ENCODE measurements around the gene RNF125.

RNF125 gene

DNA sequence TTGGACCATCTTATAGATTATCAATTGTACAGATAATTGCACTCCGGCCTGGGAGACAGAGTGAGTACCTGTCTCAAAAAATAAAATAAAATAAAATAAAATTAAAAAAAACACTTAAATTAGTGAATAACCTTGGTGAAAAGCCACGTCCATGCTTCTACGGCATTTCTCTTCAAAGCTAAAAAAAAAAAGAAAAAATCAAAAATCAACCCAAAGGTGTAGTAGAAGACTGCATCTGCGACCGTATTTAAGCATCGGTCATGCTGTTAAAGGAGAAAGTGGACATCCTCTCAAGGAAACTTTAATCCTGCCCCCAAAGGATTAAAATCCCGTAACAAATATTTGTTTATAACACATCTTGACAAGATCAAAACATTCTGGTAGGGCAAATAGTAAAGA is 72.7 kb downstream of the RNF125 start:
- DNase-seq (ENCODE audit: low read depth in 2 of 2): no peak

DNA sequence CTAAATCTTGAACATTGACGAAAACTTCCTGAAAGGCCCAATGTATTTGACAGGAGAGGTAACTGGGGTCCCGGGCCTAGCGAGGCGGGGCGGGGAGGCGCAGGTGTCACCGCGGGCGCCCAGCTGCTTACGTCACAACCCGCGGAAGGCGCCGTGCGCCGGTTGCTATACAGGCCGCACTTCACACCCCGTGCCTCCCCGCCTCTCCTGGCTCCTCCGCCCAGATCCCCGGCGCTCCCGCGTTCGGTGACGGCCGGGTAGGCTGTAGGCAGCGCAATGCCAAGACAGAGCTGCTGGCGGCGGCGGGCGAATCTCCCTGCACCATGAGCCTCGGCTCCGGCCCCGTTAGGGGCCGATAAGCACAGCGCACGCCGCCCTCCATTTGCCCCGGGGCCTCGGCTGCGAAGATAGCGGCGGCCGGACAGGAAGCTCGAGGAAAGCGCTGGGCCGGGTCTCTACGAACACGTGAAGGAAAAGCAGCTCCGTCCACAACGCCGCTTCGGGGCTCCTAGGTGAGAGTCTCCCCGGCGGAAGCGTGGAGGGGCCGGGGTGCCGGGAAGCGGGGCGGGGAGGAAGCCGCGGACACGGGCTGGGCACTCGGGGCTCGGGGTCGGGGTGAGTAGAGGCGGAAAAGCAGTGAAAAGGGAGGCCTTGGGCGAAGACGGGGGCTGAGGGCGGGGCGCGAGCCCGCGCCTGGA is 73.2 kb downstream of the RNF125 start, which contains the start of gene RNF138:
Gene RNF138 (plus strand): TSS at position 151 of the 698 bp plus-strand sequence. CDS start 903 bp downstream, outside the sequence.
- peak; percentile 76 to 78 for DNase-seq (ENCODE audit: low read depth in 2 of 2)

DNA sequence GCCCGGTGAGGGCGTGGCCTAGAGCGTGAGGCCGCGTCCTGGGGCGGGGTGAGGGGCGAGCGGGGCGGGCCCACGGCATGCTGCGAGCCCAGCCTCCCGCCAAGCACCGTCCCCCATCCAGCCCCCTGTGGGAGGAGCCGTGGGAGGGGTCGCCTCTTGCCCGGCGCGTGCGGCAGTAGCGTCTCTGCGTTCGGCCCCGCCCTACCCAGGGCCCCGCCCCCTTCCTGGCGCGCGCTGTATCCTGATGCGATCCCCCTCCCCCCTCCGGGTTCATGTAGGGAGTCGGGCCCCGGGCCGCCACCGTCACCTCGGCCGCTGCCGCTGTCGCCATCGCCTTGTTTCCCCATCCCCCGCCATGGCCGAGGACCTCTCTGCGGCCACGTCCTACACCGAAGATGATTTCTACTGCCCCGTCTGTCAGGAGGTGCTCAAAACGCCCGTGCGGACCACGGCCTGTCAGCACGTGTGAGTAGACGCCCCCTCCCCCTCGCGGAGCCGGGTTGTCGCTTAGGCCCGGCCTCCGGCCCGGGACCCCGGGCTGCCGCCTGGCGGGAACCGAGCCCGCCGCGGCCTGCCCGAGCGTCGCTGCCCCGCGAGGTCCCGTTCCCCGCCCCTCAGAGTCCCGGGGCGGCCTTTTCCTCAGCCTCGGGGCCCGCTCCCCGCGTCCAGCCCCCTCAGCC is 73.9 kb downstream of the RNF125 start:
- DNase-seq (ENCODE audit: low read depth in 2 of 2): peak; percentile 100

DNA sequence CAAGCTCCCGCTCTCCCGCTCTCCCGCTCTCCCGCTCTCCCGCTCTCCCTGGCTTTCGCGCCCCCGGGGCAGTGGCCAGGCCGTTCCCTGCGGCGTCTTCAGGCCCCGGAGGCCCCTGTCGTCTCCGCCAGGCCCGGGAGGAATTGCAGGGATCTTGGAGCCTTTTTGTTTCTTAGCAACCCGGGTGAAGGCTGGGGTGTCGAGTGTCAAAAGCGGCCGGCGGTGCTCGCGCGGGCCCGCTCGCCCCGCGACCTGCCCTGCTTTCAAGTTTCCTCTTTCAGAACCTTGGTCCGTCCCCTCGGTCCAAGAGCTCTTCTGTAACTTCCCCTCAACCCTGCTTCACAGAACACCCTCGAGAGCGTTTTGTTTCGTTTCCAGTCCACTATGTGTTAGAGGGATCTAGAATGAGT is 74.5 kb downstream of the RNF125 start:
- no peak for DNase-seq (ENCODE audit: low read depth in 2 of 2)

DNA sequence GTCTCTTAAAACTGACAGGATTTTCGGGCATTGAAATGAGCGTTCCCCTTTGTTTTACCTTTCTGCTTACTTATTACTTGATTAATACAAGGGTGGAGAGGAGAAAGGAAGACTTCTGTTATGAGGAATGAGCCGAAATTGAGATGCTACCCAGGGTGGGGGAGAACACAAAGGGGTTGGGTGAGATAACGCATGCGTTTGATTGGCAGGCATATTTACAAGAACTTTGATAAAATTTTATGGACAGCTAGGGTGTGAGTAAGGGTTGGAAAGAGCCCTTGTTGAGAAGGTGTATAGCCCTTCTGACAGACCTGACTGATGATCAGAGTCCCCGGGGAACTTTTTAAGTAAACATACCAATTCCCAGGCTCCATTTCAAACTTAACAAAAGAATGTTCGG is 74.9 kb downstream of the RNF125 start:
- no peak for DNase-seq (ENCODE audit: low read depth in 2 of 2)

DNA sequence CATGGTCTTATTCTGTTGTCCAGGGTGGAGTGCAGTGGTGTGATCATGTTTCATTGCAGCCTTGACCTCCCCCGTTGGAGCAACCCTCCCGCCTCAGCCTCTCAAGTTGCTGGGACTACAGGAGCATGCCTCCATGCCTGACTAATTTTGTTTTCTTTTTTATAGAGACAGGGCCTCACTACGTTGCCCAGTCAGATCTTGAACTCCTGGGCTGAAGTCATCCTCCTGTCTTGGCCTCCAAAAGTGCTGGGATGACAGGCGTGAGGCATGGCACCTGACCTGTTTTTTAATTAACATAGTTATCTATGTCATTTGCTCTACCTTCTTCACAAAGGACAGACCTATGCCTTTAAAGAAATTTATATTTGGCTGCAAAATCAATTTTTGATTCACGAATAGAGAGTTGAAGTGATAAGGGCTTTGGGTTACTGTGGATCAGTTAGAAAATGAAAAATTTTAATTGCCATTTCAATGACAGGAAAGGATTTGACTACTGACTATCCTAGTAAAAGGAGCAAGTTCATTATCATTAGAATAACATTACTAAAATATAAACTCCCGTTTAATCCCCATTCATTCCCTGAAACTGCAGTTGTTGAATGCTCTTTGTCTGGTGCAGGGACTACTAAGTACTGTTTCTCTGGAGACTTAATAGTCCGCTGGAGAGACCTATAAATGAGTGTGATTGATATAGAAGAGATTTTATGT is 76.7 kb downstream of the RNF125 start:
- no peak for DNase-seq (ENCODE audit: low read depth in 2 of 2)

DNA sequence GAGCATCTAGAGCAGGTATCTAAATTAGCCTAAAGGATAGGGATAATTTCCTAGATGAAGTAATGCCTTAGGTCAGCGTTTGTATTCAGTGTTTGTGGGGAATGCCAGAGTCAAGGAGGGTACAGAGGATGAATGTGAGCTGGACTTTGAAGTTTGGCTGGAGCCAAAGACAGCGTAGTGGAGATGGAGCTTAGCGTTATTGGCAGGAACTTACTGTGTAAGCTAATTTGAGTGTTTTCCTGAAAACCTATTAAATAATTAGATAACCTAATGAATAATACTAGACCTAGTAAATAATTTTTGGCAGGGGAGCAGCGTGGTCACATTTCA is 77.2 kb downstream of the RNF125 start:
- DNase-seq (ENCODE audit: low read depth in 2 of 2): no peak

DNA sequence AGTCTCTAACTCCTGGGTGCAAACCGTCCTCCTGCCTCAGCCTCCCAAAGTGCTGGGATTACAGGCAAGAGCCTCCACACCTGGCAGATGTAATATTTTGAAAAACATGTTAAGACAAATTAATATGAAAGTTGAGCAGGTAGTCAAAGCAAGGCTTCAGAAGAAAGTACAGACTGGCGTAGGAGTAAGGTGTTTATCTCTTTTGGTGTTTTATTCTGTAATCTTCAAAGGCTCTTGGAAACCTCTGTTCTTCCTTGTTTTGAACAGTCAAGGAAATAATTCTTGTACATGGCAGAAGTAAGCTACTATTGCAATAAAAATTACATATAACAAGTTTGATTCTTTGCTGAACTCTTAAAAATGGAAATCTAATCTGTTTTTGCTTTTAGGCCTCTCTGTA is 78.3 kb downstream of the RNF125 start:
- DNase-seq (ENCODE audit: low read depth in 2 of 2): no peak

DNA sequence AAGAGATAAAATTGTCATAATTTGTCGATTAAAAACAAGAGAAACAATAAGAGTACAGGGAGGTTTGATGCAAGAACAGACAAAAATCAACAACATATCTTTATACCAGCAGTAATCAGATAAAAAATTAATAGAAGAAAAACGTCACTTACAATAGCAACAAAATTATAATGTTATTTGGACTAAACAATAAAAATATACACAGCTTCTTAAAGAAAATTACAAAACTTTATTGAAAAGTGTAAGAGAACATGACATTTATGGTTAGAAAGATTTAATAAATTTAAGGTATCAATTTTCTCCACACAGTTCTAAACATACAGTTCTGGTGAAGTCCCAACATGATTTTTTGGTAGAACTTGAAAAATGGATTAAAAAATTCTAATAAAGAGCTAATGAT is 85.9 kb downstream of the RNF125 start:
- no peak for DNase-seq (ENCODE audit: low read depth in 2 of 2)

DNA sequence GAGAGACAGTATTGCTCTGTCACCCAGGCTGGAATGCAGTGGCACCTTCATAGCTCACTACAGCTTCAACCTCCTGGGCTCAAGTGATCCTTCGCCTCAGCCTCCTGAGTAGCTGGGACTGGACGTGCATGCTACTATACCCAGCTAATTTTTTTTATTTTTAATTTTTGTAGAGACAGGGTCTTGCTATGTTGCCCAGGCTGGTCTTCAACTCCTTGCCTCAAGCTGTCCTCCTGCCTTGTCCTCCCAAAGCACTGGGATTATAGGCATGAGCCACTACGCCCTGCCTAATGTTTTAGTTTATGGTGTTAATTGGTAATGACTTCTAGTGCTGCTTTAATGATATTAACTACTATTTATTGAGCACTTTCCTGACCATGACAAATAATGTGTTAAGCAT is 91.4 kb downstream of the RNF125 start:
- no peak for DNase-seq (ENCODE audit: low read depth in 2 of 2)

DNA sequence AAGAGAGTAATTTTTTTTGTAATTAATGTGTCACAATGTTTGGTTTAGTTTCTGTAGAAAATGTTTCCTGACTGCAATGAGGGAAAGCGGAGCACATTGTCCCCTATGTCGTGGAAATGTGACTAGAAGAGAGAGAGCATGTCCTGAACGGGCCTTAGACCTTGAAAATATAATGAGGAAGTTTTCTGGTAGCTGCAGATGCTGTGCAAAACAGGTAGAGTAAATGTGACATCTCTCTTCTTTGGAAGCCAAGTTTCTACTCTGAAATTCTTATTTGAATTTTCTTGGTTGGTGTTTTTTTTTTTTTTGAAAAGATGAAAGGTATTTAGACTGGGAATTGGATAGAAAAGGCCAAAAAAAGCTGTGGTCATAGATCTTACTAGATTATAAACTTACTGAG is 93.1 kb downstream of the RNF125 start:
- DNase-seq (ENCODE audit: low read depth in 2 of 2): no peak

DNA sequence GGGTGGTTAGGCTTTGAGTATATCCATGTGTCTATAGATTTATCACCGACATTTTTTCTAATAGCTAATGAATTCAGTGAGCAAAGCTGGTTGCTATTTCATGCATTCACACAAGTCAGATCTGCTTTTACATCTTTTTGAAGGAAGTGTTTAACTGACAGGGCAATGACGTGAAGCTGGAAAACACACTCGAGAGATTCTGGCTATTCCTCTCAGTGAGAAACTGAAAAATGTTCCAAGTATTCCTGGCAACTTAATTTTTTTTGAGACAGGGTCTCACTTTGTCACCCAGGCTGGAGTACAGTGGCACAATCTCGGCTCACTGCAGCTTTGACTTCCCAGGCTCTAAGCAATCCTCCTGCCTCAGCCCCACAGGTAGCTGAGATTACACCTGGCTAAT is 94.2 kb downstream of the RNF125 start:
- no peak for DNase-seq (ENCODE audit: low read depth in 2 of 2)

DNA sequence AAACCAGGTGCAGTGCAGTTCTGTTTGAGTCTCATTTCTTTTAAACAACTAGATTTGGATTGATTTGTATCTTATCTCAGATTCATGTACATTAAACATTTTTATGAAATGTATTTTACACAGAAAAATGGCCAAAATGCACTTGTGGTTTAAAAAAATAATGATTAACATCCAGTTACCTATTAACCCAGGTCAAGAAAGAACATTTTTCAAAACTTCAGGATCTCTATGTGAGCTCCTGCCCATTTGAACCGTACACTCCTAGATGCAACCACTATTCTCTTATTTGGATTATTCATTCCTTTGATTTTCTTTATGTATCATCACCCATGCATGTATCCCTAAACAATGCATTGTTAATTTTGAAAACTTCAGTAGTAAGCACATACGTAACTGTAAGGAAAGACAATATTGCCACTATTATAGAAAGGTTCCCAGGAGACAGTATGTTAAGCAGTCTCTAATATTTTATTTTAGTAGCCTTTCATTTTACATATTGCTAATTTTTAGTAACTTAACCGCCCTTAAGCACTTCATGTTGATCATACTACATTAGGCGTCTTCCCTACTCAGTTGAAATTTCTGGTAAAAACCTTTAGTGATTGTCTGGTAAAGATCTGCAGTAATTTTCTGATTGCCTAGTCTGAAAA is 95.8 kb downstream of the RNF125 start:
- DNase-seq (ENCODE audit: low read depth in 2 of 2): no peak

DNA sequence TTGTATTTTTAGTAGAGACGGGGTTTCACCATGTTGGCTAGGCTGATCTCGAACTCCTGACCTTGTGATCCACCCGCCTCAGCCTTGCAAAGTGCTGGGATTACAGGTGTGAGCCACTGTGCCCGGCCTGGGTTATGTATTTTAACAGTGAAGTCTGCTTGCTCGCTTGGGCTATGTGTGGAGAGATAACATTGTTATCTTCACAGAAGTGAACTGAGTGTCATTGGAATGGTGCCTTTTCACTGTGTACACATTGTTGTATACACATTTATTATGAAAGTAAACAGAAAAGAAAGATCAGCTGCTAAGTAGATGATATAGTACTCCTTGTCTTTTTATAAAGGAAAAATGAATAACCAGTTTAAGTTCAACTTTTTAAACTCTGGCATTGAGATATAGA is 103.4 kb downstream of the RNF125 start:
- DNase-seq (ENCODE audit: low read depth in 2 of 2): no peak

Measured in stimulated activated CD4-positive, alpha-beta T cell treated with anti-CD3 and anti-CD28 coated beads, Interleukin-12 subunit alpha, Interleukin-12 subunit beta, amount 100 ng/mL, for 24 hours (primary cell).